H54 (cell line): Measurements from ENCODE around the gene NRARP.

ENCODE experiments used
- DNase-seq: peaks from one replicate; pipeline ENCODE4 v3.0.0; 2011; ENCODE audit warnings: low spot score, mixed read lengths; ENCODE audit not compliant: insufficient read length
- FAIRE-seq: peaks from 3 replicates; lab custom pipeline; 2011; peaks lifted over from hg19 to GRCh38; lab: Jason Lieb, UNC
- POLR2A ChIP-seq: IDR thresholded peaks from 2 replicates; pipeline ENCODE4 v1.6.1; 2011; ENCODE audit warnings: low read depth, mild to moderate bottlenecking, low read length

The NRARP gene

GRCh38 chr9:137326445-137327065, 24.5 kb upstream of the NRARP start:
- no peak for FAIRE-seq
- no peak for DNase-seq
- TF ChIP-seq POLR2A: no peak

DNA sequence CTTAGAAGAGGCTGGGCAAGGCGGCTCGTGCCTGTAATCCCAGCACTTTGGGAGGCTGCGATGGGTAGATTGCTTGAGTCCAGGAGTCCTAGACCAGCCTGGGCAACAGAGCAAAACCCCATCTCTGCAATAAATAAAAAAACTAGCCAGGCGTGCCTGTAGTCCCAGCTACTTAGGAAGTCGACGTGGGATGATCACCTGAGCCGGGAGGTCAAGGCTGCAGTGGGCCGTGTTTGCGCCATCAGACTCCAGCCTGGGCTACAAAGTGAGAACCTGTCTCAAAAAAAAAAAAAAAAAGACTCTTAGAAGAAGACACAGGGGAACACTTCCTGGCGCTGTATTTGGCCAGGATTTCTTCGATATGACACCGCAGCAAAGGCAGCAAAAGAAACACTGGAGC, 23.7 kb upstream of the NRARP start:
- FAIRE-seq (no peak), DNase-seq (no peak)
- no peak for TF ChIP-seq POLR2A

- FAIRE-seq (no peak), DNase-seq (no peak)
- no peak for TF ChIP-seq POLR2A
Measured at GRCh38 chr9:137325124-137325523, 23.1 kb upstream of the NRARP start.

DNA sequence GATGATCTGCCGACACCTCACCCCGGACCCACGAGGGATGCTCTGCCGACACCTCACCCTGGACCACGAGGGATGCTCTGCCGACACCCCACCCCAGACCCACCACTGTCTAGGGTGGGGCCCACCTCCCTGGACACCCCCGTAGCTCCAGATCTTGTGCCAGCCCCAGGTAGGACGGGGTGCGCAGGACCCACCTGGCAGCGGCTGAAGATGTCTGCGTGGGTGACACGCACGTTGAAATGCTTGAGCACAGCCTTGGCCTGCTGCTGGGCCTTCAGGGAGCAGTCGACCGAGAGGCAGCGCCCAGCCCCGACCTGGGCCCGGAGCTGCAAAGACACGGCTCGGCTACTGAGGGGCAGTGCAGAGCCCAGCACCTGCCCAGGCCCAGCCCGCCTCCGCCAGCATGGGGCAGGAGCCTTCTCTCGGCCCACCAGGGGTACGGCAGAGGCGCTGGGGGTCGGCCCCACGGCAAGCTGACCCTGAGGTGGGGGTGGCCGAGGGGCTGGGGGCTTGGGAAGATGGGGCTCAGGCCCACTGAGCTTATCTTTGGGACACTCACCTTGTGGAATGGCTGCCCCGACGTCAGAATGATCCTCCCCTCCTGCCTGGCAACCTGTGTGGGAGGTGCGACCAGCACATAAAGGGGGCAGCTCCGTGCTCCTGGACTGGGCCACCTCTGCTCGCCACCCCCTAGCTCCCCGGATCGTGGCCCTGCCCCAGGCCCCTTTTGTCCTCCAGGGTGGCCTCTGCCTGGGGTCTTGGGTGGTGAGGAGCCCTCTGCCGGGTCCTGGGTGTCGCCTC, 21.7 kb upstream of the NRARP start:
- TF ChIP-seq POLR2A: no peak
- DNase-seq (no peak), FAIRE-seq (no peak)

DNA sequence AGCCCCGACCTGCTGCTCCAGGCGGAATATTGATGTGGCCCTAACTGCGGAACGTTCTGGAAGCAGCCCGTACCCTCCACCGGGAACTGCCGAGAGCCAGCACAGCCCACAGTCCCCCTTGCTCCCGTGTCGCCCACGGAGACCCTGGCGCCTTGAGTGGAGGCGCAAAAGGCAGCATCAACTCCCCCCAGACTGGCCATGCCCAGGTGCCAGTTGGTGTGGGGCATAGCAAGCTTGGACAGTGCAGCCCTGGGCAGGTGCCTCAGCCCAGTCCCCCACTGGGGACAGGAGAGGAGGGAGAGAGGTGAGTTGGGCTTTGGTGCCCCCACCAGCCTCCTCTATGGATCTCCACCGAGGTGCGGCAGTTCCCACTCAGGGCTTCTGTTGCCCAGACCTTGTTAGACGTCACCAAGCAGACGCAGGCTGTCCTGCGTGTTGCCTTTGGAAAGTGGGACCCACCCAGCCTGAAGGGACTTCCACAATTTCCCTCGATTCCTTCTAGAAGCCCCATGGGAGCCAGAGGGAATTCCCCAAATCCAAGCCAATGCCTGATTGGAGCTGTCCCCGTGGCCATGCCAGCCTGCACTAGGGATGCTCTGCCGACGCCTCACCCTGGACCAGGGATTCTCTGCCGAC, 19.8 kb upstream of the NRARP start:
- no peak for TF ChIP-seq POLR2A
- FAIRE-seq (no peak), DNase-seq (no peak)

DNA sequence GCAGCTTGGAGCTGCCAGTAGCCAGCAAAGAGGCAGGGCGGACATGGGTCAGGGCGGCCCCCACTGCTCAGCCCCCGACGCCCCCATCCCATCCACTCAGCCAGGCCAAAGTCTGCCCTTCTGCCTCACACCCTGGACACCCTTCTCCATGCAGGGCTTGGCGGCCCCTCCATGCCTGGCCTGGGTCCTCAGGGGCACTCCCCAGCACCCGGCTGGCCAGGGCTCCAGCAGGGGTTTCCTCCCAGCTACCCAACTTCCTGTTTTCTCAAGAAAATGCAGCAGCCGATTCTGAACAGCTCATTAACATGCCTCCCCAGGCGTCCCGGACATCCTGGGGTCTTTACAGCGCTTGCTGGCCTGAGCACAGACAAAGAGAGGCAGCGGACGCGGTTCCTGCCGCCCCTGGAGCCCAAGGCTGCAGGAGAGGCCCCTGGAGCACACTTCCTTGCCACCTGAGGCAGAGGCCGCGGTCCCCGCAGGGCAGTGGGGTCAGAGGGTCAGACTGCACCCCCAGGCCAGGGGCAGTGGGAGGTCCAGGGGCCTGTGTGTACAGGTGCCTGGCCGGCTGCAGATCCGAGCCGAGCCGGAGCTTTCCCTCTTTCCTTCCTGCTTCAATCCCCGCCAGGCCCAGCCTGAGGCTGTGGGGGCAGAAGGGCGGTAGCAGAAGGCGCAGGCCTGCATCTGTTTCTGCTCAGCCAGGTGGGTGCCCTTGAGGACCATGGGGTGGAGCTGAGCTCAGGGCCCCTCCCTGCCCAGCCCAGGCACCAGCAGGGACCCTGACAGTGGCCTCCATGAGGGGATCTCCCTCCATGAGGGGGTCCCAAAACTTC, 18.7 kb upstream of the NRARP start:
- DNase-seq: no peak
- FAIRE-seq: no peak
- TF ChIP-seq POLR2A: no peak

- TF ChIP-seq POLR2A: no peak
- DNase-seq (no peak), FAIRE-seq (no peak)
Measured at GRCh38 chr9:137319739-137320551, 17.9 kb upstream of the NRARP start.

DNA sequence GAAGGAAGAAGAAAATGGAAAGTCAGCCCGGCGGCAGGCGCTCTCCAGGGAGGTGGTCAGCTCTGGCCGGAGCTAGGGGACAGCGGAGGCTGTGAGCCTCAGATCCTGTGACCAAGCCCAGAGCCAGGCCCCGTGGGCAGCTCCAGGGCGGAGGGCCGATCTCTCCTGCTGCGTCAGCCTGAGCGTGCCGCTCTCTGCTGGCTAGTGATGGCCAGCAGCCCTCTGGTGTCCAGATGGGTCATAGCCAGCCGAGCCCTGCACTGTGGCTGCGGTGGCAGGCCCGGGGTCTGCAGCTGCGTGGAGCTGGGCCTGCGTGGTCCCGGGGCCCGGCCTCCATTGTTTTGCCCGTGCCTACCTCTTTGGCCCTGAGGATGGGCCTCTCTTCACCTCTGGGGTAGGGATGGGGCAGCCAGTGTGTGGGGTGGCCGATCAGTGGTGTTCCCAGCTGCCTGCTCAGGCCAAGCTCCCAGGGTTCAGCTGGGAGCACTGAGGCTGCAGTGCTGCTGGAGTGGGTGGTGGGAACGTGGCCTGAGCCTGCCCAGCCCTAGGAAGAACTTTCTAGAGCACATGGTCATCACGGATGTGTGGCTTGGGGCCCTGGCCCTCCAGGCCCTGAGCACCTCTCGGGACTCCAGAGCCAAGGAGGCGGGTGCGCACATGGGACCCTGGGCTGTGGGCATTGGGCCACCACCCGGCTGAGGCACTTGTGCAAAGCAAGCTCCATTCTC, 17.1 kb upstream of the NRARP start:
- FAIRE-seq (no peak), DNase-seq (peak; percentile 36)
- no peak for TF ChIP-seq POLR2A

- no peak for DNase-seq
- no peak for FAIRE-seq
- no peak for TF ChIP-seq POLR2A
Measured at GRCh38 chr9:137318602-137319001, 16.5 kb upstream of the NRARP start.

GRCh38 chr9:137317718-137318511, 15.8 kb upstream of the NRARP start:
- FAIRE-seq (no peak), DNase-seq (peak; percentile 54)
- TF ChIP-seq POLR2A: no peak

DNA sequence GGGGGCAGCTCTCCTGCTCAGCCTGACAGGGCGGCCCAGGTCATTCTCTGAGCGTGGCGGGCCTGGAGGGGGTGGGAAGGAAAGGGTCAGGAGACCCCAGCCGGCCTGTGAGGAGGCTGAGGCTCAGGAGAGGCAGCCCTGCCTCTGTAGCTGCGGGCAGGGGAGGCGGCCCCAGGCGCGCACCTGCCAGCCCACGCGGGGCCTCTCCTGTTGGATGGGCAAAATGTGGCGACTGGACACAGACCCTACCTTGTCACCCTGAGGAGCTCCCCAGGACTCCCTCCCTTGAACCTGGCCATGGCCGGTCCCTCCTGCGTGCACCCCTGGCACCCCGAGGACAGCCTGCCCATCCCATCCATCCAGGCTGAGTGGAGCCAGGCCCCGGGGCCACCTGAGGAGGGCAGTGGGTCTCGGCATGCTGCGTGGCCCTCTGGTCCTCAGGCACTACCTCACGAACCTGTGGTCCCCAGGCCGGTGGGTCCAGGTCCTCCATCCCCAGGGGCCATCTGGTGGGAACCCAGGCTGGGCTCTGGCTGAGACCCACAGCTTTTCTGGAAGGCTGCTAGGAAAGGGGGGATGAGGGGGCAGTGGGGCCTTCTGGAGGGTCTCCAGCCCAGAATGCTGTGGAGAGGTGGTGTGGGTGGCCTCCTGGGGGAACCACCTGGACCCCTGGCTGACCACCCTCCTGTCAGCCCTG, 15.1 kb upstream of the NRARP start:
- TF ChIP-seq POLR2A: no peak
- no peak for FAIRE-seq
- peak; percentile 21 for DNase-seq
